HG02938 (cell line): ENCODE data around the gene TINAGL1.
A peak's percentile ranks its signal among the peaks of the same experiment; 100 is the strongest.

ENCODE experiments used
- ATAC-seq: cut with Tn5 transposase; IDR thresholded peaks from one replicate; pipeline ENCODE4 v1.9.1; 2021; ENCODE audit warnings: mild to moderate bottlenecking, moderate library complexity; ENCODE audit not compliant: unreplicated experiment

The TINAGL1 gene, protein sequence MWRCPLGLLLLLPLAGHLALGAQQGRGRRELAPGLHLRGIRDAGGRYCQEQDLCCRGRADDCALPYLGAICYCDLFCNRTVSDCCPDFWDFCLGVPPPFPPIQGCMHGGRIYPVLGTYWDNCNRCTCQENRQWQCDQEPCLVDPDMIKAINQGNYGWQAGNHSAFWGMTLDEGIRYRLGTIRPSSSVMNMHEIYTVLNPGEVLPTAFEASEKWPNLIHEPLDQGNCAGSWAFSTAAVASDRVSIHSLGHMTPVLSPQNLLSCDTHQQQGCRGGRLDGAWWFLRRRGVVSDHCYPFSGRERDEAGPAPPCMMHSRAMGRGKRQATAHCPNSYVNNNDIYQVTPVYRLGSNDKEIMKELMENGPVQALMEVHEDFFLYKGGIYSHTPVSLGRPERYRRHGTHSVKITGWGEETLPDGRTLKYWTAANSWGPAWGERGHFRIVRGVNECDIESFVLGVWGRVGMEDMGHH

DNA sequence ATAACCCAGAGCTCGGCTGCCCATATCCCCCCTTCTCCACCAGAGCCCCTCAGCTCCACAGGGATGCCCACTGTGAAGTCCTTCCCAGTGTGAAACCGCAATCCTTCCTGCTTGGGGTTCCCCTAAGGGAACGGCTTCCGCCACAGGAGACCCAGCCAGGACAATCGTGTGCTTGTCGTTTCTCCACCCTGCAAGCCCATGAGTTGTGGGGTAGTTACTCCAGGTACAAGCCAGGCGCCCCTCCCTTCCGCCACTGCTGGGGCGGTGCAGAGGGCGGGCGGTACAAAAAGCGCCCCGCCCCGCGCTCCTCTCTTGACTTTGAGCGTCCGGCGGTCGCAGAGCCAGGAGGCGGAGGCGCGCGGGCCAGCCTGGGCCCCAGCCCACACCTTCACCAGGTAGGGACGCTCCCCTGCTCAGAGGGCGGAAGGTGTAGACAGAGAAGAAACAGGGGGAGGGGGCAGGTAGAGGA, at the start of gene TINAGL1:
Gene TINAGL1, plus strand, starts transcription at position 315 of the 469 bp plus-strand sequence. CDS start 634 bp downstream, outside the sequence.
- ATAC-seq = no peak

DNA sequence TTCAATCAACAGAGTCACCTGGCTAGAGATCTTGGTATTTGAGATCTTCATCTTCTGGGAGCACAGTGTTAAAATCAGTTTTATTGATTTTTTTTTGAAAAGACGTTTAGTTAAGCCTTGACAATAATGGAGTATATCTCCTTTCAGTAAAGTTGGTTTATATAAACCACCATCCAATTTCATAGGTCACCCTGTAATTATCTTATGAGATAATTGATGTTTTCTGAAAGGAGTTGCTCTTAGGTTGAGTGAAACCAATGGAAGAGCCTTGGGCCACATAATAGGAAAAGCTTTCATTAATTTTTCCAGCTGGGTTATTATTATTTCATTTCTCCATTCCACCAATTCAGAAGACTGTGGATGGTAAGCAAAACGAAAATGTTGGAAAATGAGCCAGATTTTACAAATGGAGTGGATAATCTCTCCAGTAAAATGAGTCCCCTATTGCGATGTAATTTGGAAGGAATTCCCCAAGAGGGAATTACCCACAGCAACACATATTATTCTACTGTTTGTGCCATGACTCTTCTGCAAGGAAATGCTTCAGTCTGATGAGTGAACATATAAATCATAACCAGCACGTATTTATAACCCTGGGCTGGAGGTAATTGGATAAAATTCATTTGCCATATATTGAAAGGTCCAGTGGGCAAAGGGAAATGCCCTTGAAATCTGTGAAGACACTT, 46.2 kb upstream of the TINAGL1 start:
- ATAC-seq = no peak

DNA sequence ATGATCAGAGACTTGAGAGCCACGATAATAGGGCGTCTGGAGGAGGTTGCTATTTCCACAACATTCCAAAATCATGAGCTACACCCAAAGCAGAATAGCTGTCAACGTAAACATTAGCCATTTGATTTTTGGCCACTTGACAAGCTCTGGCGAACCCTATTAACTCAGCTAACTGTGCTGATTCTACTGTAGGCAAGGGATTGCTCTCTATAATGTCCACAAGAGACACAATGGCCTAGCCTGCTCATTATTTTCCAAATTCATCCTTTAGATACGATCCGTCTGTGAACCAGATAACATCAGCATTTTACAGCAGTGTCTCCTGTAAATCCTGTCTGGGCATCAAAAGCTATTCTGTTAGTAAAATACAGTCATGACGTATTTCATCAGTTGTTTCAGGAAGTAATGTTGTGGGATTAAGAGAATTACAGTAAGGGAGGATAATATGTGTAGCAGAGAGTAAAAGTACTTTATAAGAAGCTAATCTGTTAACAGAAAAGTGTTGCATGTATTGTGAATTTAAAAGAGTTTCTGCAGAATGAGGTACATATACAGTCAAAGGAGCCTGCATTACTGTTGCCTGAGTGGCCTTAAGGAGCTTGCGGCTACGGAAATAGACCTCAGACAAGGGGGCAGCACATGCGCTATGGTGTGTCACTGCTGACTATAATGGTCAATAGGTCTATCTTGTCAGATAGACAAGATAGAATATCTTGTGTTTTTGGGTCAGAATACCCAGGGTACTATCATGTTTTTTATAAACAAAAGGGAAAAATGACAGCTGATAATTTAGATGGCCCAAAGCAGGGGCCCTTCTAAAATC, 44.9 kb upstream of the TINAGL1 start:
- no peak for ATAC-seq

DNA sequence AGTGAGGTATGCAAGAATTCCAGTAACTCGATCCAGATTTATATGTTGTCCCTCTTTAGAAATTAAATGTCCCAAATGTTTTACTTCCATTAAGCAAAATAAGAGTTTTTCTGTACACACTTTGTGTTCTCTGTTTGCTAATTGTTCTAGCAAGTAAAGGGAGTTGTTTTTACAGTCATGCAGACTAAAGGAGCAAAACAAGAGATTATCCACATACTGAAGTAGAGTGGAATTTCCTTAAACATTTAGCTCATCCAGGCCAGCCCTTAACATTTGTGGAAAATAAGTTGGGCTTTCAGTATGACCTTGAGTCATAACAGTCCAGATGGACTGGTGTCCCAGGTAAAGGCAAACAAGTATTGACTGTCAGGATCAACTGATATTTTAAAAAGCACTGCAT, 44.1 kb upstream of the TINAGL1 start:
- ATAC-seq = no peak

DNA sequence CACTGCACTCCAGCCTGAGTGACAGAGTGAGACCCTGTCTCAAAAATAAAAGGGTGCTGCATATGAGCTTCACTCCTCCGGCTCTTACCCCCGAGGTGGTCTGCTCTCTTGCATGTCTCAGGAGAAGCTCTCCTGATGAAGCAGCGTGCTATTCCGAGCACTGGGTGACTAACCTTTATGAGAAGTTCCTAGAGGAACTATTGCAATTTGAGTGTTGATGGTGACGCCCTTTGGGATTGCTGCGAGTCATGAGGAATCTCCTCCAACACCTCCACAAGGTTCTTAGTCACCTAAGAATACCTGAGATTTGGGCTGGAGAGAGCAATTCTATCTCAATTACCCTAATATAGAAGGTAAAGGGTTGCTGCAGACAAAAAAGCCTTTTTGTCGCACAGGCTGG, 40.8 kb upstream of the TINAGL1 start:
- no peak for ATAC-seq

DNA sequence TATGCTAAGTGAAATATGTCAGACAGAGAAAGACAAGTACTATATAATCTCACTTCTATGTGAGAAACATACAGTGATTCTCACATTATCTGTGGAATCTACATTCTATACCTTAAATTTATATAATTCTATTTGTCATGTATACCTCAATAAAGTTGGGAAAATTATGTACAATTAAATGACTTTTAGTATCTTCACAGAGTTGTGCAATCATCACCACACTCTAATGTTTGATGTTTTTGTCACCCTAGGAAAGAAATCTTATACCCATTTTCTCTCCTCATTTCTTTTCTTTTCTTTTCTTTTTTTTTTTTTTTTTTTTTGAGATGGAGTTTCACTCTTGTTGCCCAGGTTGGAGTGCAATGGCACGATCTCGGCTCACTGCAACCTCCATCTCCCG, 37.0 kb upstream of the TINAGL1 start:
- ATAC-seq = no peak

DNA sequence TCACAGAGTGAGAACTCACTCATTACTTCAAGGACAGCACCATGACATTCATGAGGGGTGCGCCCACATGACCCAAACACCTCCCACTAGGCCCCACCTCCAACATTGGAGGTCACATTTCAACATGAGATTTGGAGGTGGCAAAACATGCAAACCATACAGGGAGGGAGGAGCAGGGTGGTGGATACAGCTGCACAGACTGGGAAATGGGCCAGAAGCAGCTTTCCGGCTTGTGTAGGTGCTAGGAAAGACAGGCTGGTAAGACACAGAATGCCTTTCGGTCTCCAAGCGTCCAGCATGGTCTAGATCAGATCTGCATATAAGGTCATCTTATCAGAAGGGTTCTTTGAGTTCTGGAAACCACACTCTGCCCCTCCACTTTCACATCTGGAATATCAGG, 35.1 kb upstream of the TINAGL1 start:
- no peak for ATAC-seq

DNA sequence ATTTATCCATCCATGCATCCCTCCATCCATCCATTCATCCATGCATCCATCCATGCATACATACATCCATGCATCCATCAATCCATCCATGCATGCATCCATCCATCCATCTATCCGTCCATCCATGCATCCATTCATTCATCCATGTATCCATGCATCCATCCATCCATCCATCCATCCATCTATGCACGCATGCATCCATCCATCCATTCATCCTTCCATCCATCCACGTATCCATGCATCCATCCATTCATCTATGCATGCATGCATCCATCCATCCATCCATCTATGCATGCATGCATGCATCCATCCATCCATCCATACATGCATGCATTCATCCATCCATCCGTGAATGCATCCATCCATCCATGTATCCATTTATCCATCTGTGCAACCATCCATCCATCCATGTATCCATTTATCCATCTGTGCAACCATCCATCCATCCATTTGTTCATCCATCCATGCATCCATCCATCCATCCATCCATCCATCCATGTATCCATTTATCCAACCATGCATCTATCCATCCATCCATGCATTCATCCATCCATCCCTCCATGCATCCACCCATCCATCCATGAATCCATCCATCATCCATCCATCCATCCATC, 30.3 kb upstream of the TINAGL1 start:
- ATAC-seq = no peak

DNA sequence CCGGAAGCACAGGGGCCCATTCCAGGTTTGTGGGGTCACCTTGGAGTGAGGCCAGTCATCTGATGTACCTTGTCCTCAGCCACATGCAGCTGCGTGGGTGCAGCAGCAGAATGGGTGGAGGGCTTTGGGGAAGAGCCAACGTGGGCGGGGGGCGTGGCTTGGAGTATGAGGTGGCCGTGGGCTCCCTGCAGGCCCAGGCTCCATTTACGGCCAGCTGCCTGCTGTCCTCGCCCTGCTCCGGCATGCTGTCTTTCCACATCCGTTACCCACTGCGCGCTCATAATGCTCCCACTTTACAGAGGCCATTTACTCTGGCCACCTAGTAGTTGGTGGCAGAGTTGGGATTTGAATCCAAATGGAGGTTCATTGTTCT, 27.8 kb upstream of the TINAGL1 start:
- ATAC-seq = no peak

DNA sequence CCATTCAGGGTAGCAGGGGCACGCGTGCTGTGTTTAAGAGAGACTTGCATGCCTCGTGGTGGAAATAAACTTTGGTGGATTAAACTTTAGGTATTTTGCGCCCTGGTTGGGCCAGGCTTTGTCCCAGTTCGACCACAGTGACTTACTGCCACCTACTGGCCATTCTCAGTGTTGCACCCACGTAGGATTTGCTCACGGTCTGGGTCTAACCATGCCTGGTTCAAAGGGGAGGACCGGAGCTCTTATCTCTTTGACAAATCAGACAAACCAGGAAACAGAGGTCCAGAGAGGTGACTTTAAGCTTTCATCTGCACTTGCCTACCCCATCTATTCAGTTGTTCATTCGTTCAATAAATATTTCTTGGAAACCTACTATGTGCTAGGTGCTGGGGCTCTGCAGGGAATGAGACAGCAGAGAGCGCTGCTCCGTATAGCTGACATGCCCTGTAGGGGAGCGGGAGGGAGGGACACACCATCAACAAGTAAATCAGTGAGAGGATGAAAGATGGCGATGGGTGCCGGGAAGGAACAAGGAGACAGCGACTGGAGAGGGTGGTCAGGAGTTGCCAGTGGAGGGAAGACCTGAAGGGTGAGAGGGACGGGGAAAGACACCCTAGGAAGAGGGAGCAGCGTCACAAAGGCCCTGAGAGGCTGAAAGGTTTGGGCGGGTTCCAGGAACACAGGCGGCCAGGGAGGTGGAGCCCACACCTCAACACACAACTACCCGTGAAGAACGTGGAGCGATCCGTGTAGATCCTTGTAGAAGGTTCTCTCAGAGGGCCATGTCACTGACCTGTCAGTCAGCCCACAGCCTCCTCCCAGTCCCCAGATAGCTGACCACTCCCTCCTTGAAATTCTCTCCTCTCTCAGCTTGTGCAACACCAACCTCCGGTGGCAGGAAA, 27.2 kb upstream of the TINAGL1 start:
- peak; percentile 60 for ATAC-seq

DNA sequence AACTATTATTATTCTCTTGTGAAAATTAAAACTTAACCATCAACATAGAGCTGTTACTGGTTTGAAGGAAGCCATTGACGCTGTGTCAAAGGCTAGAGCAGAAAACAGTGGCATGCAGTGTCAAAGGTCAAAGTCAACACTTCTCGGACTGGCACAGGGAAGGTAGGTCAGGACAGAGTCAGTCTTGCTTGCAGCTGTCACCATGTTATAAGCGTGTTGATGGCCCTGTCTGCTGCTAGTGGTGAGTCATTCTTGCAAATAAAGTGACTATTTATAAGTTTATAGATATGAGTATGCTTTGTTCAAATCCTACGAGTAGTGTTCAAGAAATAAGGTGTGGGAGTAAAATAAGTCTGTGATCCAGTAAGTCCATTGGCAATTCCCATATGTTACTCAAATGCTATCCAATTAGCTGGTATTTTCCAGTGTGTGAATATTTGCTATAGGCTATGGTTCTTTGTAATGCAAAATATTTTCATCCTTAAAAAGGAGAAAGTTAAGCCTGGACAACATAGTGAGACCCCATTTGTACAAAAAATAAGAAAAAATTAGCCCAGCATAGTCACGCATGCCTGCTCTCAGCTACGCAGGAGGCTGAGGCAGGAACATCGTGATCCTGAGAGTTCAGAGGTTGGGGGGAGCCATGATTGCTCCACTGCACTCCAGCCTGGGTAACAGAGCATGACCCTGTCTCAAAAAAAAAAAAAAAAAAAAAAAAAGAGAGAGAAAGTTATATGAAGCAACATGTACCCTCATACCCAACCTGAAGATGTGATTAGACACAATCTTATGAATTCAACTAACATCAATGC, 26.3 kb upstream of the TINAGL1 start:
- ATAC-seq = peak; percentile 43

DNA sequence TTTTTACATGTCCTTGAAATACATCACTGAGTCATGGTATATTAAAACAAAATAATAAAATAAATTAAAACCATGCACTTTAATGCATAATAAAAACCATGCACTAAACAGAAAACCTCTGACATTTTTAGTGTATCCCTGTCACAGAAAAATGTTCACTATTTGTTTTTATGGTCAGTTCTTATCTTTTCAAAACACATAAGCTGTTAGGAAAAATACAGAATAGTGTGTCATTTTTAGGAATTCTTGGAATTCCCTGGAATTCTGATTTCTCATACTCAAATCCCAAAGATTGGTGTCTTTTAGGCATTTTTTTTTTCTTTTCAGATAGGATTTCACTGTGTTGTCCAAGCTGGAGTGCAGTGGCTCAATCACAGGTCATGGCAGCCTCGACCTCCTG, 25.1 kb upstream of the TINAGL1 start:
- ATAC-seq = no peak

DNA sequence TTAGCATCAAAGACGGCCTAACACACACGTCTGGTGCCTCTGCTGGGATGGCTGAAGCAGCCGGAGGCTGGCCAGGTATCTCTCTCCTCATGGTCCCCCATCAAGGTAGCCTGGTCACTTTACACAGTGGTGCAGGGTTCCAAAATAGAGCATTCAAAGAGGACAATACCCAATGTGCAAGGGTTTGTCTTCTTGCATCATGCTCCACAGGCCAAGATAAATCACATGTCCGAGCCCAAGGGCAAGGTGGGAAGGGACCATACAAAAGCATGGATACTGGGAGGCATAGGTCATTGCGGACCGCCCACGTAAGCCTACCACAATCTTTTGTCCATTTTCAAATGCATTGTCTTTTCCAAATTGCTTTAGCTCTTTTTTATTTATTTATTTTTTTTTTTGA, 23.8 kb upstream of the TINAGL1 start:
- ATAC-seq = no peak

DNA sequence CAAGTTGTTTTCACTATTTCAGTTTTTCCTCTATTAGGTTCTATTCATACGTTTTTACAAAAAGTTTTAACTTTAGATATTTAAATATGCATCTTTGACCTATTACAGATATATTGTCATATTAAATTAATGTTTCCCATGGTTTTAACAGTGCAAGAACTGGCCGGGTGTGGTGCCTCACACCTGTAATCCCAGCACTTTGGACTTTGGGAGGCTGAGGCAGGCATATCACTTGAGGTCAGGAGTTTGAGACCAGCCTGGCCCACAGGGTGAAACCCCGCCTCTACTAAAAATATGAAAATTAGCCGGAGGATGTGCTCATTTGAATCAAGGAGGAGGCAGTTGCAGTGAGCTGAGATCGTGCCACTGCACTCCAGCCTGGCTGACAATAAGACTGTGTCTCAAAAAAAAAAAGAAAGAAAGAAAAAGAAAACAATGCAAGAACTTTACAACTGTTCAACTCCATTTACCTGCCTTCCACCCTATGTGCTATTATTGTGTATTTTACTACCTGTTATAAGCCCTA, 19.8 kb upstream of the TINAGL1 start:
- no peak for ATAC-seq

DNA sequence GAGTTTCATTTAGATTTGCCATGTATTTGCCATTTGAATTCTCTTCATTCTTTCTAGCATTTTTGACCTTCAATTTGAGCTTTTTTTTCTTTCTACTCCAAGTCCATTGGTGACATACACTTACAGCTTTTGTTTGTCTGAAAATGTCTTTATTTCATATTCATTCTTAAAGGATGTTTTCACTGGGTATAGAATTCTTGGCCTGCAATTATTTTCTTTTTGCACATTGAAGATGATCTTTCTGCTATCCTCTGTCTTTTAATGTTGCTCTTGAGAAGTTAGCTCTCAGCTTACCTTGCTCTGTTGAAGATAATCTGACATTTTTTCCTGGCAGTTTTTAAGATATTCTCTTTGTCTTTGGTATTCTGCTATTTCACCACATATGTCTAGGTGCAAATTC, 16.6 kb upstream of the TINAGL1 start:
- ATAC-seq = no peak

DNA sequence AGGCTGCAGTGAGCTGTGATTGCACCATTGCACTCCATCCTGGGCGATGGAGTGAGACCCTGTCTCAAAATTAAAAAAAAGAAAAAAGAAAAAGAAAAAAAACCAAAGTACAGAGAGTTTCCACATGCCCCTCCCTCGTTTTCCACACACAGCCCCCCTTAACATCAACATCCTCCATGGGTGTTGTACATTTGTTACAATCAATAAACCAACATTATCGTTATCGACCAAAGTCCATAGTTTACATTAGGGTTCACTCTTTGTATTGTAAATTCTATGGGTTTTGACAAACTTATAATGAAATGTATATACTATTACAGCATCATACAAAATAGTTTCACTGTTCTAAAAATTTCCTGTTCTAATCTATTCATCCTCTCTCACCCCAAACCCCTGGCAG, 15.9 kb upstream of the TINAGL1 start:
- ATAC-seq = no peak

DNA sequence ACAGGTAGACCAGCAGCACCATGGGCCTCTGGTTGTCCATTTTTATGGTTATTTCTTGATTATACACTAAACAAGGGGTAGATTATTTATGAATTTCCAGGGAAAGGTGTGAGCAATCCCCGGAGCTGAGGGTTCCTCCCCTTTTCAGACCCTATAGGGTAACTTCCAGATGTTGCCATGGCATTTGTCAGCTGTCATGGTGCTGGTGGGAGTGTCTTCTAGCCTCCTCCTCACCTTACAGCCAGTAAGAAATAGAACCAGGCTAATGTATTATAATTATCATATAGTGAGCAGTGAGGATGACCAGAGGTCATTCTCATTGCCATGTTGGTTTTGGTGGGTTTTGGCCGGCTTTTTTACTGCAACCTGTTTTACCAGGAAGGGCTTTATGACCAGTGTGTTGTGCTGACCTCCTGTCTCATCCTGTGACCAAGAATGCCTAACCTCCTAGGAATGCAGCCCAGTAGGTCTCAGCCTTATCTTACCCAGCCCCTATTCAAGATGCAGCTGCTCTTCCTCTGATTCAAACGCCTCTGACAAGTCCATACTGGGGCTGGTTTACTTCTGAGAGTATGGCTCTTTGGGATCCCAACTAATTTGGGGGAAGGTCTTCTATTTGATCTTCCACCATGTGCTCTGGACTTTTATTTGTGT, 13.5 kb upstream of the TINAGL1 start:
- ATAC-seq = no peak

DNA sequence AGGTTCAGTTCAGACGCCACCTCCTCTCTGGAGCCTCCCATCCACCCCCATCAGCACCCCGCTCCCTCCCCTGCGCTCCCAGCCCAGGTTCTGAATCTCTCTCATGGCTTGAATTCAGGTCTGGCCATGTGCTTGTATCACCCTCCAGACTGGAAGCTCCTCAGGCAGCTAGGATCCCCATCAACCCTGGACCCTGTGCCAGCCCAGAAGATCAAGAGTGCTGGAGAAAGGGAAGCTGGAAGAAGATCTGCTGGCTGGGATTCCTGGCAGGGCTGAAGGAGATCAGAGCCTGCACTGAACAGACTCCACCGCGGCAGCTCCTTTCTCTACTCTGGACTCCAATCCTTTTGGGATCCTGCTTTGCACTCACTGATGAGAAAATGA, 11.7 kb upstream of the TINAGL1 start:
- no peak for ATAC-seq
